Small intestine (tissue), 7 donors: ENCODE data around the gene DIO2. TPM values are rescaled to one million over a fixed set of nuclear protein-coding genes. Genes with fewer than 3 reads are reported as not detected.

ENCODE experiments used
- DNase-seq, 2 donors: peaks; one replicate each; pipeline versions ENCODE4 v3.0.0 to v3.0.0-alpha.2; 2013
- FAIRE-seq: peaks from 2 replicates; lab custom pipeline; 2012; peaks lifted over from hg19 to GRCh38; lab: Jason Lieb, UNC
- H3K27ac ChIP-seq, 3 donors: one replicate each; pipeline ENCODE4 v1.5.1; 2013; ENCODE audit warnings: low read length in 2 of 3, mild to moderate bottlenecking in 2 of 3, control low read depth in 1 of 3, inconsistent platforms in 1 of 3, low read depth in 1 of 3, moderate library complexity in 1 of 3
- H3K27me3 ChIP-seq, 3 donors: one replicate each; pipeline ENCODE4 v1.6.1; 2013; ENCODE audit warnings: low read length in 3 of 3, inconsistent platforms in 1 of 3; ENCODE audit not compliant: control insufficient read depth in 3 of 3, insufficient read depth in 3 of 3
- H3K36me3 ChIP-seq, 3 donors: one replicate each; pipeline ENCODE4 v1.6.1; 2013; ENCODE audit warnings: low read length in 3 of 3, inconsistent platforms in 1 of 3, low read depth in 1 of 3, mild to moderate bottlenecking in 1 of 3, moderate library complexity in 1 of 3; ENCODE audit not compliant: control insufficient read depth in 3 of 3, insufficient read depth in 2 of 3
- H3K4me1 ChIP-seq, 3 donors: one replicate each; pipeline ENCODE4 v1.6.1; 2013; ENCODE audit warnings: low read length in 2 of 3, inconsistent platforms in 1 of 3, low read depth in 1 of 3, mild to moderate bottlenecking in 1 of 3, moderate library complexity in 1 of 3; ENCODE audit not compliant: control insufficient read depth in 3 of 3, insufficient read depth in 2 of 3
- H3K4me3 ChIP-seq, 3 donors: one replicate each; pipeline ENCODE4 v1.5.1; 2013; ENCODE audit warnings: low read length in 3 of 3, control low read depth in 1 of 3, inconsistent platforms in 1 of 3, low read depth in 1 of 3, mild to moderate bottlenecking in 1 of 3, moderate library complexity in 1 of 3
- H3K9me3 ChIP-seq, 2 donors: one replicate each; pipeline ENCODE4 v1.6.1; 2013; ENCODE audit warnings: low read depth in 1 of 2, low read length in 1 of 2; ENCODE audit not compliant: control insufficient read depth in 2 of 2, insufficient read depth in 1 of 2
- WGBS, 3 donors: extraction: QIAGEN DNeasy Blood & Tissue Kit; methylation state at CpG; one replicate each; pipeline ENCODE4 v1.1.7; 2013; 5-methylcytosine and 5-hydroxymethylcytosine counted together
- polyA plus RNA-seq, 4 donors: library from polyadenylated mRNA; stranded (reverse) in 3 of 4; unstranded in 1 of 4; fragments of 200-250 nt in 3 of 4; fragments of 120-200 nt in 1 of 4; gene quantifications; one replicate each; pipeline versions ENCODE4 v1.2.1 to v1.2.3, GENCODE V29; 2013
- donor health status: healthy with polysubstance abuse.
- donor health status: control.
- donor health status: control.
- donor health status: Bipolar disorder and iron deficiency.
- donor health status: healthy.

DIO2 gene
- polyA plus RNA-seq, 4 donors, result 0.07 to 3.8 (median 1.5) TPM

DNA sequence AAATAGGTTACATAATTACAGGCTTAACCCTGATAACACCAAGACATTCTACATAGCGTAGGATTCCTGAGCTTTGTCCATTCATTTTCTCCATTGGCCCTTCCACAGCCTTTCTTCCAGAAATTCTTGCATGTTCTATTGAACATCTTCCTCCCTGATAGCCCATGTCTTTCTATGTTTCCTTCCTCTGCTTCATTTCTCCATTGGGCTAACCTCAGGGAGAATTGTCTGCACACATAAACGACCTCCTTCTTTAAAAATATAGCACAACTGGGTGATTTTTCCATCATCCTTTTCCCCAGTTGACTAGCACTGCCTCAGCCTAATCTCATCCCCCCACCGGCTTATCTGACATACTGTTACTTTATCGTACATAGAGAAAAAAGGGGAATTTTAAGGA is 11.2 kb downstream of the DIO2 start:
- FAIRE-seq (no peak), DNase-seq (no peak)
- Histone ChIP-seq H3K27ac (no peak overlapping the region), H3K9me3 (no peaks in the 10 kb centered on the region), H3K36me3 (no peaks in the 10 kb centered on the region), H3K4me3 (no peak overlapping the region), H3K27me3 (no peaks in the 10 kb centered on the region), H3K4me1 (no peaks in the 10 kb centered on the region)
- WGBS, 3 donors, result 44 to 66% (median 53%) methylated on average over 4 of the region's 4 CpGs

DNA sequence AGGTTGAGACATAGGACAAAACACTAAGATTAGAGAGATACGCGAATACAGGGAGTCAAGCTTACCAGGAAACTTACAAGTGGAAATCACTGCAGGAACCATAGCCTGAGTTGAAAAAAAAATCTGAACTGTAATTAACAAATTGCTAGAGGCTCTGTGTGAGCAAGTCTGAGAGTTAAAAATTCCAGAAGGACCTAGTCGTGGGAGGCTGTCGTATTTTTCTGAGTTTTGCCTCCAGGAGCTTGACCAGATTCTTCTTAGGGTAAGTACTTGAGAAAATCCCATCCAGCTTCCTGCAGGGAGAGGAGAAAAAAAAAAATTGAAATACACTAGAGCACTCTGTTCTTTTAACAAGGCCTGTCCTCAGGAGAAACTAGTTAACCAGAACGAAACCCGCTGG is 22.7 kb downstream of the DIO2 start:
- Histone ChIP-seq H3K27ac (no peak overlapping the region), H3K27me3 (no peaks in the 10 kb centered on the region), H3K4me1 (no peaks in the 10 kb centered on the region), H3K36me3 (no peaks in the 10 kb centered on the region), H3K4me3 (no peak overlapping the region), H3K9me3 (no peaks in the 10 kb centered on the region)
- 91 to 93% (median 92%) methylated on average over 6 of the region's 6 CpGs for WGBS, 3 donors
- FAIRE-seq (no peak), DNase-seq (no peak)

DNA sequence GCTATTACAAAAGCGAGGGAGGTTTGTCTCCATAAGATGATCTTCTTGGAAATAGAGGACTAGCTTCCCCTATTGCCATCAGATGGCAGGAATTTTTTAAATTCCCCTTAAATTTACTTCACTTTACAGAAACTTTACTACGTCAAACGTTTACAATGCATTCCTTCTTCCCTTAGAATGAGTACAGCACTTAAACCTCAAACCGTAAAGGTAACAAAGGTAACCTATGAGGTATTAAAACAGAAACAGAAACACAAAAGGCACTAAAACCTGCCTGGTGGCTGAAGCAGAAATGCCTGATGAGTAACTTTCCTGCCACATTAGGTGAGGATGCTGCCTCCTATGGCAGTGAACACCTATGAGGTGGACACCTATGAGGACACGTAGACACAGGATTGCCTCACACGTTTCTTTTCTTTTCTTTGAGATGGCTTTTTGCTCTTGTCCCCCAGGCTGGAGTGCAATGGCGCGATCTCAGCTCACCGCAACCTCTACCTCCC is 25.0 kb downstream of the DIO2 start:
- Histone ChIP-seq H3K27me3 (no peaks in the 10 kb centered on the region), H3K9me3 (no peaks in the 10 kb centered on the region), H3K4me1 (no peaks in the 10 kb centered on the region), H3K4me3 (no peak overlapping the region), H3K36me3 (no peaks in the 10 kb centered on the region), H3K27ac (no peak overlapping the region)
- FAIRE-seq, result no peak
- no peak for DNase-seq
- 86 to 91% (median 90%) methylated on average over 7 to 9 of the region's 9 CpGs for WGBS, 3 donors

DNA sequence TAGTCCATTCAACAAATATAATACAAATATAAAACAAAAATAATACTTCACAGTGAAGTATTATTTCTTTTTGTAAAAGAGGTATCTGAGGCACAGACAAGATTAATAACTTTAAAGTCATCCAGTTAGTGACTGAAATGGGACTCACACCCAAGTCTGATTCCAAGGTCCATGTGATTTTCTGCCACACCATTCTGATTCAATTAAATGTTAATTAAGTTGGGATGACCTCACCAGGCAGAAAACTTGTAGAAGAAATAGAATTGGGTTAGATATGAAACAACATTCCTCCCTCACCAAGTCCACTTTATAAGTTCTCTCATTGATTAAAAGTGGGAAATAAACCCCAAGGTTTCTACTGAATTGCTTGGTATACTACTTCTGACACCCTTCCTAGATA is 34.4 kb downstream of the DIO2 start:
- no peak overlapping the region for H3K4me3 ChIP-seq
- no peaks in the 10 kb centered on the region for H3K27me3 ChIP-seq
- FAIRE-seq (no peak), DNase-seq (no peak)
- H3K27ac ChIP-seq, result no peak overlapping the region
- no peaks in the 10 kb centered on the region for H3K9me3 ChIP-seq
- H3K4me1 ChIP-seq, result no peaks in the 10 kb centered on the region
- H3K36me3 ChIP-seq, result no peaks in the 10 kb centered on the region

DNA sequence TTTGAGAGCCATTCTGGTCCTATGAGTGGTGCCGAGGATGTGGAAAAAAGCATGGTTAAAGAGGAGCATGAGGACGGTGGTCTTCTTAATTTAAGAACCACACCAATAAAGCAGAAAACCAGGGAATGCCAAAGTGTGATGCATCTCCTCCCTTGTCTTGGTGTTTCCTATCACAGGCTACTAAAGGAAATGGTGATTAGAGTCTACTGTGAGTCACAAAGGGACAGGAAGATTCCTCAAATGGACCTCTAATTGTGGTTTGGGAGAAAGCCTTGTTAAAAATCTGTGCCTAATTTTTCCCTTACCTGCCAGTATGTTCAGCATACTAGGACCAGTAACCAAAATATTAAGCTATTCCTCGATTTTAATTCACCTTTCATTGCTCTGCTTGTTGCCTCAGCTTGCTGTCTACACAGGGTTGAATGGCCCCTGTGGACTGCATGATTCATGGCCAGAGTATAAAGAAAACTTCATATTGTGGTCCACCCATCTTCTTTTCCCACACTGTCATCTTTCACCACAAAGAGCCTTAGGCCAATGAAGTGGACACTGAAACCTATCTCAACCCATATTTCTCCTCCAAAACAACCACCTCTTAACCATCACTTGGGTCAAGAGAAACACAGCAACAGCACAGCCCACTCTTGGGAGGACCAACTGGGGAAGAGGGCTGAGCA is 38.8 kb downstream of the DIO2 start:
- Histone ChIP-seq H3K27ac (no peak overlapping the region), H3K9me3 (no peaks in the 10 kb centered on the region), H3K36me3 (no peaks in the 10 kb centered on the region), H3K4me3 (no peak overlapping the region), H3K4me1 (no peaks in the 10 kb centered on the region), H3K27me3 (no peaks in the 10 kb centered on the region)
- FAIRE-seq (no peak), DNase-seq (no peak)
- 72 to 76% (median 76%) methylated on average over 3 of the region's 3 CpGs for WGBS, 3 donors

DNA sequence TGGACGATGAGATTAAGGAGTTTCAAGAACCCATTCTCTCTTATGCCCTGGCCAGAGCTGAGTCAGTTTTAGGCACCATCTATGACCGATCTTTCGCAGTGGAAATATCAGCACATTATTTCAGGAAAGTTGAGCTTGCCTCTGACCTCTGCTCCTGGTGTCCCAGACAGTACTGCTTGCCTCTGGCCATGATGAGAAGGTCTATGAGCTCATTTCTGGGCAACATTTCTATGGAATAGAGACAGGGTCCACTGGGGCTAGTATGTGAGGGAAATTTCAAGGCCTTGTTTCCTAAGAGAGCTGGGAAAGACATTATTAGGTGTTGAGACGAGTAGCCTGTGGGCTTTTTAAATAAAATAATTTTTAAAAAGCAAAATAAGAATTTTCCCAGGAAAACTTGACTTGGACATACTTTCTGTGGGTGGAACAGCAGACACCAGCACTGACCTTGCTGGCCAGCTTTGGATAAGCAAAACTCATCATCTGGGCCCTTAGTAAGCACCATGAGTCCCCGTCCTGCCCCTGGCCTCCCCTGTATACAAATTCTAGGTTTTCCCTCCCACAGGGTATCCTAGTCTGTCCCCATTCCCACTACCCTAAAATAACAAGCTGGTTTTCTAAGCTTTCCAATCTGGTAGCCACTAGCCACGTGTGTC is 43.4 kb downstream of the DIO2 start:
- H3K9me3 ChIP-seq, result no peaks in the 10 kb centered on the region
- H3K4me3 ChIP-seq, result no peak overlapping the region
- H3K27me3 ChIP-seq, result no peaks in the 10 kb centered on the region
- no peak for DNase-seq
- H3K36me3 ChIP-seq, result no peaks in the 10 kb centered on the region
- H3K4me1 ChIP-seq, result no peaks in the 10 kb centered on the region
- 74 to 81% (median 75%) methylated on average over 6 of the region's 6 CpGs for WGBS, 3 donors
- no peak overlapping the region for H3K27ac ChIP-seq
- FAIRE-seq, result no peak

DNA sequence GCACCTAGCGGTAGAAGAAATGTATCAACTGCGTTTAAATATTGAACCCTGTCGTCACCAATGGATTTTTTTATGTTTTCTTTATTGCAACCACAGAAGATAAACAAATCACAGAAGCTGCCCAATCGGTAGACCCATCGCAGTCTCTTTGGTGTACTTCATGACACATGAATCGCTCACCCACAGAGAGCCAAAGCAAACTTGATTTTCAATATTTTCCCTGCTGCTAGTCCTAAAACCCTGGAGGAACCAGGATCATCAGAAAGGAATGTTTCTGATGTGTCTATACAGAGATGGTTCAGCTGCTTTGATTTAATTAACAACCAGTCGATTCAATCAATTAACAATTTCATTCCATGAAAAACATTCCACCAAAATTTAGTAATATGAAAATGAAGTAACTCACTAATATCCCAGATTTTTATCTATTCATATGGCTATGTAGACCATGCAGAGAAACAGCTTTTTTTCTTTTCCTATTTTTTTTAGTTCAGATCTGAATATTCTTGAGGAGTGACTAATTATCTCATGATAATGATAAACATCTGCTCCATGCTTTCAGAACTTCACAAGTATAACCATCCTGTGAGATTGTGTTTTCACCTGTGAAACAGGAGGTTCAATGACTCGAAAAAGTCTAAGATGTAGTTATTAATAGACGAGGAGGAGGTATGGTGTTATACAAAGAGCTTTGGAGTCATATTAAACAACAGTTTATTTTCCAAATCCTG is 46.1 kb downstream of the DIO2 start:
- FAIRE-seq, result no peak
- 82 to 84% (median 83%) methylated on average over 9 of the region's 9 CpGs for WGBS, 3 donors
- Histone ChIP-seq H3K4me1 (no peaks in the 10 kb centered on the region), H3K27ac (no peak overlapping the region), H3K27me3 (no peaks in the 10 kb centered on the region), H3K4me3 (no peak overlapping the region), H3K9me3 (no peaks in the 10 kb centered on the region), H3K36me3 (no peaks in the 10 kb centered on the region)
- DNase-seq, result no peak

DNA sequence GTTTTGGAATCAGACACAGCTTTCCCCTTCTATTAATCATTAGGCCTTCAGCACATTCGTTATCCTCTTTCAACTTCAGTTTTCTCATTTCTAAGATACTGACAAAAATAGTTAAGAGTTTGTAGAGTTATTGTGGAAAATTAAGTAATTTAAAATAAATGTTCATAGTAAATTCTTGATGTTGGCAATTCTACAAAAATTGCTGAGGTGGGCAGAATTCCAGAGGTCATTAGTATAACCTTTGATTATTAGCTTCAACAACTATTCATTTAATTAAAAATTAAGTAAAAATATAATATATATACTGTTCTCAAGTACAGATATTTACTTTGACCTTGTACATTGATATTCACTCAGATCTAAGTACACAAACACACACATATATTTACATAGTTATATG is 58.5 kb downstream of the DIO2 start:
- no peak for DNase-seq
- H3K4me3 ChIP-seq, result no peak overlapping the region
- no peaks in the 10 kb centered on the region for H3K9me3 ChIP-seq
- no peak for FAIRE-seq
- H3K36me3 ChIP-seq, result no peaks in the 10 kb centered on the region
- H3K27me3 ChIP-seq, result no peaks in the 10 kb centered on the region
- H3K27ac ChIP-seq, result no peak overlapping the region
- WGBS, 3 donors, result 61 to 72% (median 67%) methylated on average over 1 of the region's 1 CpG
- no peaks in the 10 kb centered on the region for H3K4me1 ChIP-seq
